Upper lobe of left lung (tissue), 4 donors: ENCODE data around the gene INTS14.

ENCODE experiments used
- POLR2AphosphoS5 ChIP-seq, 2 donors: sonication (generic); formaldehyde crosslinking; IDR thresholded peaks; one replicate each; pipeline ENCODE4 v1.5.1; 2017; ENCODE audit warnings: antibody characterized with exemption in 2 of 2
- TF ChIP-seq, protein P1 (sequence below), 6 experiments: fragments of 450-650 bp in 4 of 6; fragments of 200-600 bp in 2 of 6; sonication (generic) in 2 of 6; IDR thresholded peaks; one replicate each; pipeline ENCODE4 v1.5.1; 2016 to 2019; ENCODE audit warnings: antibody characterized with exemption in 6 of 6

DNA sequence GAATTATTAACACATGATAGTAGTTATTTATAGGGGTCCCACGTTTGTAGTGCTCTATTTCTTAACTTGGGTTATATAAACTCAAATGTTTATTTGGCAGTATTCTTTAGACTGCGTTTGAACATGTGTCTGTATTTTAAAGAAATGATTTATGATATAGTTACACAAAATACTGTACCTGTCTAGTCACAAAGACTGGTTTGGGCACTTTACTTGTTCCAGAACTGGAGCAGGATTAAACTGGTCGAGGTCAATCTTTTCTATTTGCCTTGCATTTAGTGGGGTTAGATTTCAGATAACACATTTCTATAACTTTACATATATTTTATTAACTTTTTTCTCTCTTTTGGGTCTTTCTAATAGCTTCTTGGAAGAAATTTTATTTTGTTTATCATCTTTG, 41.2 kb downstream of the INTS14 start:
- TF ChIP-seq, protein P1, sequence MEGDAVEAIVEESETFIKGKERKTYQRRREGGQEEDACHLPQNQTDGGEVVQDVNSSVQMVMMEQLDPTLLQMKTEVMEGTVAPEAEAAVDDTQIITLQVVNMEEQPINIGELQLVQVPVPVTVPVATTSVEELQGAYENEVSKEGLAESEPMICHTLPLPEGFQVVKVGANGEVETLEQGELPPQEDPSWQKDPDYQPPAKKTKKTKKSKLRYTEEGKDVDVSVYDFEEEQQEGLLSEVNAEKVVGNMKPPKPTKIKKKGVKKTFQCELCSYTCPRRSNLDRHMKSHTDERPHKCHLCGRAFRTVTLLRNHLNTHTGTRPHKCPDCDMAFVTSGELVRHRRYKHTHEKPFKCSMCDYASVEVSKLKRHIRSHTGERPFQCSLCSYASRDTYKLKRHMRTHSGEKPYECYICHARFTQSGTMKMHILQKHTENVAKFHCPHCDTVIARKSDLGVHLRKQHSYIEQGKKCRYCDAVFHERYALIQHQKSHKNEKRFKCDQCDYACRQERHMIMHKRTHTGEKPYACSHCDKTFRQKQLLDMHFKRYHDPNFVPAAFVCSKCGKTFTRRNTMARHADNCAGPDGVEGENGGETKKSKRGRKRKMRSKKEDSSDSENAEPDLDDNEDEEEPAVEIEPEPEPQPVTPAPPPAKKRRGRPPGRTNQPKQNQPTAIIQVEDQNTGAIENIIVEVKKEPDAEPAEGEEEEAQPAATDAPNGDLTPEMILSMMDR (IDR thresholded peaks at IDR 0.05), result no peak
- no peak for TF ChIP-seq POLR2AphosphoS5 (IDR thresholded peaks at IDR 0.05)
